Measurements from ENCODE around the gene B4GALT5.
"Not testable (repeated sequence)": the region's sequence is repeated elsewhere in the genome, so short reads cannot be mapped to it uniquely, and the experiment has no call there.

B4GALT5 gene

DNA sequence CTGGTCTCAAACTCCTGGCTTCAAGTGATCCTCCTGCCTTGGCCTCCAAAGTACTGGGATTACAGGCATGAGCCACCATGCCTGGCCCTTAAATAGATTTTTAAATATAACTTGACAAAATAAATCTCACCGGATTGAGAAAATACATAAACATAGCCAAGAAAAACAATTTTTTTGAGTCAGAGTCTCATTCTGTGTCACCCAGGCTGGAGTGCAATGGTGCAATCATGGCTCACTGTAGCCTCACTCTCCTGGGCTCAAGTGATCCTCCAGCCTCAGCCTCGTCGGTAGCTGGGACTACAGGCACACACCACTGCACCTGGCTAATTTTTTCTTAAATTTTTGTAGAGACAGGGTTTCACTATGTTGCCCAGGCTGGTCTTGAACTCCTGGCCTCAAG, 85.4 kb downstream of the B4GALT5 start:
- not testable (repeated sequence) for DNase-seq (ENCODE audit: low read depth)

- DNase-seq (ENCODE audit: low read depth) = no peak
Observed at GRCh38 chr20:49627329-49627761, 86.3 kb downstream of the B4GALT5 start.

GRCh38 chr20:49624988-49625387, 88.7 kb downstream of the B4GALT5 start:
- not testable (repeated sequence) for DNase-seq (ENCODE audit: low read depth)

DNA sequence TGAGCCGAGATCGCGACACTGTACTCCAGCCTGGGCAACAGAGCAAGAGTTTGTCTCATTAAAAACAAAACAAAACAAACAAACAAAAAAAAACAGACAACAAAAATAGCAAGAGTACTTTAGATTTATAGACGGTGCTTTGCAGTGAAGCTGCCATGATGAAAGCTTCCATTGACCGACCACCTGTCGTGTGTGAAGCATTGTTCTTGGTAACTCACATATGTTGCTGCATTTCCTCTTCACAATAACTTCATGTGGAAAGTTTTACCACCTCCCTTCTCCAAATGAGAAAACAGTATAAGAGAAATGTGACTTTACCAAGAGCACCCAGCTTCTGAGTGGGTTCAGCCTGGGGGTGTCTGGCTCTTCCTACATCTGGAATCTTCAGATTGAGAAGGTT, 89.4 kb downstream of the B4GALT5 start:
- no peak for DNase-seq (ENCODE audit: low read depth)

DNA sequence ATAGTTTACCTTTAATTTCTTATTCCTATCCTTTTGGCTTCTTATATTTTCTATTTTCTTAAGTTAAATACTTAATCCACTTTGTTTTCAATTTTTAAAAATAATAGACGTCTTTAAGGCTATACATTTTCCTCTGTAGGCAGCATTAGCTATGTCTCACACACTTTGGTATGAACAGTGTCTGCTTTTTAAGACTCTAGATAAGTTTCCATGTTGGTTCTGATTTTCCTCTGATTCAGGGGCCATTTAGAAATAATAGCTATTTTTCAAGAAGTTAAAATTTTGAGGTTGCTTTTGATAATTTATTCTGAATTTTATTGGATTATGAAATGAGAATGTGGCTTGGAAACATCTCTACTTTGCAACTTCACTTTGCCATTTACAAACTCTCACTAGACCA, 91.4 kb downstream of the B4GALT5 start:
- DNase-seq (ENCODE audit: low read depth) = no peak

GRCh38 chr20:49620364-49621240, 93.1 kb downstream of the B4GALT5 start:
- no peak for DNase-seq (ENCODE audit: low read depth)

DNA sequence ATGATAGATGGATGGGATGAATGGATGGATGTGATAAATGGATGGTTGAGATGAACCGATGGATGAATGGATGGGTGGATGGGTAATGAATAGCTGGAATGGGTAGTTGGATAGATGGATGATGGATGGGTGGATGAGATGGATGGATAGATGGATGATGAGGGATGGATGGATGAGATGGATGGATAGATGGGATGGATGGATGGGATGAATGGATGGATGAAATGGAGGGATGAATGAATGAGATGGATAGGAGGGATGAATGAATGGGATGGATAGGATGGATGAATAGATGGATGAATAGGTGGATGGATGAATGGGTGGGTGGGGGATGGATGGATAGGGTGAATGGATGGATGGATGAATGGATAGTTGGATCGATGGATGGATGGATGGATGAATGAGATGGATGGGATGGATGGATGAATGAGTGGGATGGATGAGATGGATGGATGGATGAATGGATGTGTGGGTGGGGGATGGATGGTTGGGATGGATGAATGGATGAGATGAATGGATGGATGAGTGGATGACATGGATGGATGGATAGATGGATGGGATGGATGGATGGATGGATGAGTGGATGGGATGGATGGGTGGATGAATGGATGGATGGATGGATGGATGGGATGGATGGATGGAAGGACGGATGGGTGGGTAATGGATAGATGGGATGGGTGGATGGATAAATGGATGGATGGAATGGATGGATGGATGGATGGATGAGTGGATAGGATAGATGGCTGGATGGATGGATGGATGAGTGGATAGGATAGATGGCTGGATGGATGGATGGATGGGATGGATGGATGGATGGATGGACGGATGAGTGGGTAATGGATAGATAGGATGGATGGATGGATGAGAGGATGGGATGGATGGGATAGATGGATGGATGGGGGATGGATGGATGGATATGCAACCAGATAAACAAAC, 94.3 kb downstream of the B4GALT5 start:
- no peak for DNase-seq (ENCODE audit: low read depth)

DNA sequence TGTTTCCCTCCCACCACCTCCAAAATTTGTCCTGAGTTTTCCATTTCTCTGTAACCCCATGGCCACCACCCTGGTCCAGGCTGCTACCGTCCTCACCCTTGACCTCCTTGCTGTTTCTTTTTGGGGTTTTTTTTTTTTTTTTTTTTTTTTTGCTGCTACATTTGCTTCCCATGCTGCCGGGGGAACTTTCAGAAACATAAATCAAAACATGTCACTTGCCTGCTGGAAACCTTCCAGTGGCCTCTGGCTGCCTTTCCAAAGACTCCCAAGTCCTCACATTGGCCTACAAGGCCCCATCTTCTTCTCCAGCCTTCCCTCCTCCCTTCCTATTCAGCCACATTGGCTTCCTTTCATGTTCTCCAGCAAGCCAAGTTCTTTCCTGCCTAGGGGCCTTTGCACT, 95.4 kb downstream of the B4GALT5 start:
- no peak for DNase-seq (ENCODE audit: low read depth)

DNA sequence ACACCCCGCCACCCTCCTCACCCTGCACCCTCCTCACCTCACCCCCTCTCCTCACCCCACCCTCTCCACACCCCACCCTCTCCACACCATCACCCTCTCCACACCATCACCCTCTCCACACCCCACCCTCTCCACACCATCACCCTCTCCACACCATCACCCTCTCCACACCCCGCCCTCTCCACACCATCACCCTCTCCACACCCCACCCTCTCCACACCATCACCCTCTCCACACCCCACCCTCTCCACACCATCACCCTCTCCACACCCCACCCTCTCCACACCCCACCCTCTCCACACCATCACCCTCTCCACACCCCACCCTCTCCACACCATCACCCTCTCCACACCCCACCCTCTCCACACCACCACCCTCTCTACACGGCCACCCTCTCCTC, 96.3 kb downstream of the B4GALT5 start:
- not testable (repeated sequence) for DNase-seq (ENCODE audit: low read depth)

- DNase-seq (ENCODE audit: low read depth) = no peak
Observed at GRCh38 chr20:49616154-49617007, 97.3 kb downstream of the B4GALT5 start.

GRCh38 chr20:49615401-49616153, 98.1 kb downstream of the B4GALT5 start:
- no peak for DNase-seq (ENCODE audit: low read depth)

- not testable (repeated sequence) for DNase-seq (ENCODE audit: low read depth)
Observed at GRCh38 chr20:49615051-49615400, 98.7 kb downstream of the B4GALT5 start.

GRCh38 chr20:49614338-49615050, 99.2 kb downstream of the B4GALT5 start:
- no peak for DNase-seq (ENCODE audit: low read depth)

DNA sequence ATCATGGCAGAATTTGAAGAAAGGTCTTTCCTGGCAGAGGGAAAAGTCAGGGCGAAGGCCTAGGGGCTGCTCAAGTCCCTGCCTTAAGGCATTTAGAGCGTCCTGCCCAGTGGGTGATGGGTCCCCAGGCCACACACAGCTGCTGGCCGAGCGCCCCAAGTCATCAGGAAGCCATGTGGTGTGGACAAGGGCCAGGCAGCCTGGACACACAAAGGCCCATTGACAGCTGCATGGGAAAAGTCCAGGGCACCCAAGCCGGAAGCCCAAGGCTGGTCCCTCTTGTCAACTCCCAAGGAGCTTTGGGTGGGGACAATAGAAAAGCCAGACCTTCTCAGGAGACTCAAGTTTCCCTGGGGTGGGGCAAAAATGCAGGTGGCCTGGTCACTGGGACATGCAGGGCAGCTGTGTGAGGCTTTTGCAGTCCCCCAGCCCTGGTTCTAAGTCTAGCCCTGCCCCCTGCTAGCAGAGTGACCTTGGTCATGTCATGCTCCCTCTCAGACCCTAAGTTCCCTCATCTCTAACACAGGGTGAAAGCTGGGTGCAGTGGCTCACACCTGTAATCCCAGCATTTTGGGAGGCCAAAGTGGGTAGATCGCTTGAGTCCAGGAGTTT, 101.4 kb downstream of the B4GALT5 start:
- no peak for DNase-seq (ENCODE audit: low read depth)

DNA sequence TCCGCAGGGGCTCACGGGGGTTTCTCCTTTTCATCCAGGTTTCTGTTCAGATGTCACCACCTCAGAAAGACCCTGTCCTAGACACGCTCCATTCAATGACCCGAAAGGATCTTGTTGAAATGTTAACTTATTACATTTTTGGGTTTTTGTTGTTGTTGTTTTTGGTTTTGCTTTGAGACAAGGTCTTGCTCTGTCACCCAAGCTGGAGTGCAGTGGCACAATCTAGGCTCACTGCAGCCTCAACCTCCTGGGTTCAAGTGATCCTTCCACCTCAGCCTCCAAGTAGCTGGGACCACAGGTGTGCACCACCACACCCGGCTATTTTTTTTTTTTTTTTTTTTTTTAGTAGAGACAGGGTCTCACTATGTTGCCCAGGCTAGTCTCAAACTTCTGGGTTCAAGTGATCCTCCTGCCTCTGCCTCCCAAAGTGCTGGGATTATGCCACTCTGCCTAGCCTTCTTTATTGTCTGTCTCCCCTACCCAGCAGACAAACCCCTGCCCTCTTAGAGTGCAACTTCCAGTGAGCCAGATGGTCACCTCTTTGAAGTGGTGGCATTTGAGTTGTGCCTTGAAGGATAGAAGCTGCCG, 102.0 kb downstream of the B4GALT5 start:
- DNase-seq (ENCODE audit: low read depth) = not testable (repeated sequence)

GRCh38 chr20:49610691-49611538, 102.8 kb downstream of the B4GALT5 start:
- DNase-seq (ENCODE audit: low read depth) = no peak

- no peak for DNase-seq (ENCODE audit: low read depth)
Observed at GRCh38 chr20:49608752-49609670, 104.7 kb downstream of the B4GALT5 start.

DNA sequence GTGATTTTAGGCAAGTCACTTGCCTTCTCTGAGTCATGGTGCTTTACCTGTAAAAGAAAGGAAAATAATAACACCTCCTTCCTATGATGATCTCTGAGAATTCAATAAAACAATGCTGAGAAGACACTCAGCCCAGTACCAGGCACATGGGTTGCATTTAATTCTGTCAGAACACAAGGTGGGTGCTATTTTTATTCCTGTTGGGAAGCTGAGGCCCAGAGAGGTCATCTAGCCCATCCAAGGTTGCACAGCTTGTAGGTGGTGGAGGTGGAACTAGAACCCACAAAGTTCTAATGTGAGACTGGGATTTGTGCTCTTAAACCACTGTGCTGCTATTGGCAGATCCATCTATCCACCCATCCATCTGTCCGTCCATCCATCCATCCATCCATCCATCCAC, 106.1 kb downstream of the B4GALT5 start:
- DNase-seq (ENCODE audit: low read depth) = no peak

Data from stromal cell of bone marrow (primary cell).